Smooth muscle cell (in vitro differentiated cells): ENCODE data around the gene NXNL1. TPM values are rescaled to one million over a fixed set of nuclear protein-coding genes. Genes with fewer than 3 reads are reported as not detected.

Source experiments
- DNase-seq: peaks from one replicate; lab custom pipeline; 2025; ENCODE audit not compliant: unreplicated experiment; lab: John Stamatoyannopoulos, UW
- H2AFZ ChIP-seq: fragments of 200-600 bp; sonication (generic); 2 replicates; pipeline ENCODE4 v1.6.0; 2016; ENCODE audit warnings: antibody characterized with exemption, low read depth, mild to moderate bottlenecking
- H3F3A ChIP-seq: fragments of 200-600 bp; sonication (generic); 2 replicates; pipeline ENCODE4 v1.6.0; 2017; ENCODE audit warnings: antibody characterized with exemption, low read depth
- H3K27ac ChIP-seq: fragments of 200-600 bp; sonication (generic); 2 replicates; pipeline ENCODE4 v1.5.1; 2016; ENCODE audit warnings: low read depth, mild to moderate bottlenecking
- H3K27me3 ChIP-seq: fragments of 200-600 bp; sonication (generic); 2 replicates; pipeline ENCODE4 v1.6.1; 2016; ENCODE audit warnings: low read depth, mild to moderate bottlenecking
- H3K36me3 ChIP-seq: fragments of 200-600 bp; sonication (generic); 2 replicates; pipeline ENCODE4 v1.5.1; 2016; ENCODE audit warnings: low read depth
- H3K4me1 ChIP-seq: fragments of 200-600 bp; sonication (generic); 2 replicates; pipeline ENCODE4 v1.5.1; 2016; ENCODE audit warnings: low read depth
- H3K4me2 ChIP-seq: fragments of 200-600 bp; sonication (generic); 2 replicates; pipeline ENCODE4 v1.6.0; 2016; ENCODE audit warnings: mild to moderate bottlenecking
- H3K4me3 ChIP-seq: fragments of 200-600 bp; sonication (generic); 2 replicates; pipeline ENCODE4 v1.5.1; 2016; ENCODE audit warnings: mild to moderate bottlenecking
- H3K79me2 ChIP-seq: fragments of 200-600 bp; sonication (generic); 2 replicates; pipeline ENCODE4 v1.6.0; 2016; ENCODE audit warnings: low read depth, mild to moderate bottlenecking
- H3K9ac ChIP-seq: fragments of 200-600 bp; sonication (generic); 2 replicates; pipeline ENCODE4 v1.6.0; 2016; ENCODE audit warnings: low read depth
- H3K9me3 ChIP-seq: fragments of 200-600 bp; sonication (generic); replicated peaks from 2 replicates; pipeline ENCODE4 v1.5.1; 2016; ENCODE audit warnings: low read depth
- H4K20me1 ChIP-seq: fragments of 200-600 bp; sonication (generic); 2 replicates; pipeline ENCODE4 v1.6.0; 2016; ENCODE audit warnings: low read depth
- WGBS: methylation state at CpG from one replicate; pipeline ENCODE4 v1.1.7; 2016; ENCODE audit warnings: low lambda C conversion rate; 5-methylcytosine and 5-hydroxymethylcytosine counted together
- polyA plus RNA-seq: library from polyadenylated mRNA; unstranded; fragments of >200 nt; fragmentation: Nextera tagmentation; extraction: Ambion mirVana; gene quantifications from 2 replicates; pipeline ENCODE4 v1.2.1, GENCODE V29; 2016
- total RNA-seq: library from RNA; depleted of rRNA; stranded (reverse); fragments of >200 nt; gene quantifications from 2 replicates; pipeline ENCODE4 v1.2.3, GENCODE V29; 2014
- TF ChIP-seq, protein P1 (sequence below): fragments of 200-600 bp; sonication (generic); IDR thresholded peaks from 2 replicates; pipeline ENCODE4 v1.5.1; 2017; ENCODE audit warnings: borderline replicate concordance, mild to moderate bottlenecking, antibody characterized with exemption; ENCODE audit not compliant: insufficient read depth, poor library complexity, severe bottlenecking

The NXNL1 gene
- total and polyA plus RNA-seq, 2 experiments from 2014 or later, result 0.45 TPM; not detected in 1

DNA sequence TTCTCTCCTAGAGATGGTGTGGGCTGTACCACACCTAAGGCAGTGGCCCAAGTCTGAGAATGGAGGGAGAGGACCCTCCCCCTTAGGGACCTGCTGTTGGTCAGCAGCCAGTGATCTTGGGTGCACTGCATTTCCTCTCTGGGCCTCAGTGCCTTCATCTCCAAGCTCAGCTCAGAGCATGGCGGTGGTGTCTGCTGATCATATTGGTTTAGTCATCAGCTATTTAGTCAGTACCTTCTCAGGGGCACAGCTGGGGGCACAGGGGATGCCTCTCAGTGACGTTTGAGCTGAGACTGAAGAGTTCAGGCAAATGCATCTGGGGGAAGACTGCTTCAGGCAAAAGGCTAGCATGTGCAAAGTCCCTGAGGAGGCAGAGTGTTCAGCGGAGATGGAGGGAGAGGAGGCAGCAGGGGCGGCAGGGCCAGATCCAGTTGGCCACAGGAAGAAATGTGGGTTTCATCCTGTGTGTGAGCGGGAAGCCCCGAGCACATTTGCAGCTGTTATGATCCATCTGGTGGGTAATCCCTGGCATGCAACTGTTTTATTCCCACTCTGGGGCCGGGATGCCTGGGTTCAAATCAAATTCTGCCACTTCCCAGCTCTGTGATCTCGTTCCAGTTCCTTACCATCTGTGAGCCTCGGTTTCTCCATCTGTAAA lies 35.0 kb upstream of the NXNL1 start:
- Histone ChIP-seq H3K27ac (no peak overlapping the region), H2AFZ (no peak overlapping the region), H3K79me2 (no peaks in the 10 kb centered on the region), H3K27me3 (no peaks in the 10 kb centered on the region), H3K9ac (no peak overlapping the region), H3F3A (peaks cover 5% of the 10 kb centered on the region), H3K4me2 (no peak overlapping the region), H3K4me1 (no peaks in the 10 kb centered on the region), H4K20me1 (peaks cover 26% of the 10 kb centered on the region), H3K36me3 (no peaks in the 10 kb centered on the region), H3K9me3 (no peaks in the 10 kb centered on the region), H3K4me3 (no peak overlapping the region)
- TF ChIP-seq, protein P1, sequence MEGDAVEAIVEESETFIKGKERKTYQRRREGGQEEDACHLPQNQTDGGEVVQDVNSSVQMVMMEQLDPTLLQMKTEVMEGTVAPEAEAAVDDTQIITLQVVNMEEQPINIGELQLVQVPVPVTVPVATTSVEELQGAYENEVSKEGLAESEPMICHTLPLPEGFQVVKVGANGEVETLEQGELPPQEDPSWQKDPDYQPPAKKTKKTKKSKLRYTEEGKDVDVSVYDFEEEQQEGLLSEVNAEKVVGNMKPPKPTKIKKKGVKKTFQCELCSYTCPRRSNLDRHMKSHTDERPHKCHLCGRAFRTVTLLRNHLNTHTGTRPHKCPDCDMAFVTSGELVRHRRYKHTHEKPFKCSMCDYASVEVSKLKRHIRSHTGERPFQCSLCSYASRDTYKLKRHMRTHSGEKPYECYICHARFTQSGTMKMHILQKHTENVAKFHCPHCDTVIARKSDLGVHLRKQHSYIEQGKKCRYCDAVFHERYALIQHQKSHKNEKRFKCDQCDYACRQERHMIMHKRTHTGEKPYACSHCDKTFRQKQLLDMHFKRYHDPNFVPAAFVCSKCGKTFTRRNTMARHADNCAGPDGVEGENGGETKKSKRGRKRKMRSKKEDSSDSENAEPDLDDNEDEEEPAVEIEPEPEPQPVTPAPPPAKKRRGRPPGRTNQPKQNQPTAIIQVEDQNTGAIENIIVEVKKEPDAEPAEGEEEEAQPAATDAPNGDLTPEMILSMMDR, result no peak
- no peak for DNase-seq
- WGBS, result 65% methylated on average over 9 of the region's 9 CpGs

DNA sequence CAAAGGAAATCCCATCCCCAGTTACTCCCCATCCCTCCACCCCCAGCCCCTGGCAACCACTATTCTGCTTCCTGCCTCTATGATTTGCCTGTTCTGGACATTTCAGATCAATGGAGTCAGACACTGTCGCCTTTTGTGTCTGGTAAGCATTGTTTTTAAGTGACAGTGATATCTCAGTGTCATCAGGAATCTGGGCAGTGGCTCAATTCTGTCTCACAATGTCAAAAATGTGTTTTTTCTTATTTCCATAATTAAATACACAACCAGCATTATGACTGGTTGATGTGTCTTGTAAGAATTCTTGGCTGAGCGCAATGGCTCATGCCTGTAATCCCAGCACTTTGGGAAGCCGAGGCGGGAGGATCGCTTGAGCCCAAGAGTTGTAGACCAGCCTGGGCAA lies 30.6 kb upstream of the NXNL1 start:
- no peaks in the 10 kb centered on the region for H3K9me3 ChIP-seq
- no peak overlapping the region for H3K4me3 ChIP-seq
- H3K36me3 ChIP-seq, result no peaks in the 10 kb centered on the region
- H3F3A ChIP-seq, result no peaks in the 10 kb centered on the region
- DNase-seq, result no peak
- TF ChIP-seq, protein P1, result no peak
- no peak overlapping the region for H2AFZ ChIP-seq
- no peaks in the 10 kb centered on the region for H3K4me1 ChIP-seq
- H3K79me2 ChIP-seq, result no peaks in the 10 kb centered on the region
- H3K27ac ChIP-seq, result no peak overlapping the region
- peaks cover 36% of the 10 kb centered on the region for H4K20me1 ChIP-seq
- no peak overlapping the region for H3K9ac ChIP-seq
- WGBS, result 90% methylated on average over 5 of the region's 5 CpGs
- H3K4me2 ChIP-seq, result no peak overlapping the region
- H3K27me3 ChIP-seq, result no peaks in the 10 kb centered on the region

DNA sequence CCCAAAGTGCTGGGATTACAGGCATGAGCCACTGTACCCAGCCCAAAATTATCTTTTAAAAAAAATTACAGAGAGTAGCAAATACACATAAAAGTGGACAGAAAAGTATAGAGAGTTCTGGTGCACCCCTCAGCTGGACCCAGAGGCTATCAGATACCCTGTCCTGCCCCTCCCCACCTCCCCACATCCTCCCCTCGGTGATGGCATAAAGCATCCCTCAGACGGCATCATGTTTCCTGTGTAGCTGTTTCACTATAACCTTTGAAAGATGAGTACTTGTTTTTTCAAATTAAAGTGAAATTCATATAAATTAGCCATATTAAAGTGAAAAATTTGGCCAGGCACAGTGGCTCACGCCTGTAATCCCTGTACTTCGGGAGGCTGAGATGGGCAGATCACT lies 29.7 kb upstream of the NXNL1 start:
- no peak overlapping the region for H3K27ac ChIP-seq
- H3K4me3 ChIP-seq, result no peak overlapping the region
- TF ChIP-seq, protein P1, result no peak
- no peak overlapping the region for H3K4me2 ChIP-seq
- no peak overlapping the region for H3K9ac ChIP-seq
- peaks cover 36% of the 10 kb centered on the region for H4K20me1 ChIP-seq
- WGBS, result 82% methylated on average over 4 of the region's 4 CpGs
- no peaks in the 10 kb centered on the region for H3K27me3 ChIP-seq
- H3K9me3 ChIP-seq, result no peaks in the 10 kb centered on the region
- H3K79me2 ChIP-seq, result no peaks in the 10 kb centered on the region
- no peak for DNase-seq
- H2AFZ ChIP-seq, result no peak overlapping the region
- no peaks in the 10 kb centered on the region for H3K4me1 ChIP-seq
- H3K36me3 ChIP-seq, result no peaks in the 10 kb centered on the region
- H3F3A ChIP-seq, result no peaks in the 10 kb centered on the region

DNA sequence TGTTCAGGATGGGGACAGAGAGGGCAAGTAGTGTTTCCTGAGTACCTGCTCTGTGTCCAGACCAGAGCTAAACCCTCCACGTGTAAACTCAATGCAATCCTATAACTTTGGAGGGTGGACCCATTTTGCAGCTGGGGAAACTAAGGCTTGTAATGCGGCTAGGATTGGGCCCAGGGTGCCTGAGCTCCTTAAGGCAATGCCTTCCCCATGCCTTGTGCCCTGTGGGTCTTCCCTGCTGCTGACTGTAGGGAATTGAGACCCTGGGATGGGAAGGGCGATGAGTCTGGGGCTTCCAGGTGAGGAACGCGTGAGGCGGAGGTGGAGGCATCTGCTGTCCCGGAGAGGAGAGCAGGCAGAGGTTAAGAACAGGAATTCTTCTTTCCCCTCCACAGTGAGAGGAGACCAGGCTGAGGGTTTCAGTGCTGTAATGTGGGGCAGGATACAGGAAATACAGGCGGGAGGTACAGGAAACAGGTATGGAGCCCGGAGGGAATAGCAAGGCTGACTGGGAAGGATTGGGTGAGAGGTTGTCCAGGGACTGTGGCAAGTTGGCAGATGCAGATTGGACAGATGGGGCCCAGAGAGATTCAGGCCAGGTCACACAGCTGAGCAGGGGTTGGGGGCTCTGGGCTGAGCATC lies 28.8 kb upstream of the NXNL1 start:
- Histone ChIP-seq H3K79me2 (no peaks in the 10 kb centered on the region), H3K9ac (no peak overlapping the region), H3K4me1 (no peaks in the 10 kb centered on the region), H3K27me3 (no peaks in the 10 kb centered on the region), H3K9me3 (no peaks in the 10 kb centered on the region), H3K4me2 (no peak overlapping the region), H3K36me3 (no peaks in the 10 kb centered on the region), H3K4me3 (no peak overlapping the region), H3F3A (no peaks in the 10 kb centered on the region), H3K27ac (no peak overlapping the region), H4K20me1 (peaks cover 43% of the 10 kb centered on the region), H2AFZ (no peak overlapping the region)
- WGBS, result 88% methylated on average over 9 of the region's 9 CpGs
- TF ChIP-seq, protein P1, result no peak
- no peak for DNase-seq
